HG03025 (cell line): ENCODE results near the gene SLC15A2.

Experiments
- ATAC-seq: cut with Tn5 transposase; IDR thresholded peaks from one replicate; pipeline ENCODE4 v1.9.1; 2021; ENCODE audit warnings: mild to moderate bottlenecking, moderate library complexity; ENCODE audit not compliant: unreplicated experiment, low FRiP score

SLC15A2 gene

DNA sequence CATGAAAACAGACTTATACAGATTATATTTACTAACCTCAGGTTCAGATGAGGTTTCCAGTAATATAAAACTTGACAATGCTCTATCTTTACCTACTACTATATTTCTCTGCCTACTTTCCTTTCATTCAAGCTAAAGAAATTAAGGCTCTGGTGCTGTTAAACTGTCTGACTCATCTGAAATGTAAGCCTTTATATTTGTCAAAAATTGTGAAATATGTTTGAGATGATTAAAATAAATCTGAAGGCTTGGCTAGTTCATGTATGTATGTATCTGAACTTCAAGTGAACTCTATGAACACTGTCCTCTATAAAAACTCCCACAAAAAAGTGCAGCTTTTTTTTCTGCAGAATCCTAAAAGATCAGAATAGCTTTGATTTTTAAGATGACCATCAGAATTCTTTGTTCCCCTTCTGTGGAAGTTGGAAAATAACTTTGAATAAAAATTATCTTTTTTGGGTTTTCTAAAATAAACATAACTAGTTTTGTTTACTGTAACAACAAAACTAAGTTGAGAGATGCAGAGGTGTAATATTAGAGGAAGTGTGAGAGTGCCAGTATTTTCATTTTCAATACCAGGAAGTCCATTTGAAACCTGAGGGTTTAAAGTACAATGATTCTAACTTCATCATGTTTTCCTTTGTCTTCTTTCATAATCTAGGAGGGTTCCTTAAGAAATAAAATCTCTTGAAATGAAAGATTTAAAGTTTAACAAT, 85.7 kb downstream of the SLC15A2 start:
- no peak for ATAC-seq

DNA sequence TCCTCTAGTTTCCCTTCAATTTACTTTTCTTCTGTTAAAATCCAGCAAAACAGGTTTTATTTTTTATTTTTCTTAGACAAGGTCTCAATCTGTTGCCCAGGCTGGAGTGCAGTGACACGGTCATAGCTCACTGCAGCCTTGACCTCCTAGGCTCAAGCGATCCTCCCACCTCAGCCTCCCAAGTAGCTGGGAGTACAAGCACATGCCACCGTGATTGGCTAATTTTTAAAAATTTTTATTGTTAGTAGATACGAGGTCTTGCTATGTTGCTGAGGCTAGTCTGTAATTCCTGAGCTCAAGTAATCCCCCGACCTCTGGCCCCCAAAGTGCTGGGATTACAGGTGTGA, 86.2 kb downstream of the SLC15A2 start:
- no peak for ATAC-seq

DNA sequence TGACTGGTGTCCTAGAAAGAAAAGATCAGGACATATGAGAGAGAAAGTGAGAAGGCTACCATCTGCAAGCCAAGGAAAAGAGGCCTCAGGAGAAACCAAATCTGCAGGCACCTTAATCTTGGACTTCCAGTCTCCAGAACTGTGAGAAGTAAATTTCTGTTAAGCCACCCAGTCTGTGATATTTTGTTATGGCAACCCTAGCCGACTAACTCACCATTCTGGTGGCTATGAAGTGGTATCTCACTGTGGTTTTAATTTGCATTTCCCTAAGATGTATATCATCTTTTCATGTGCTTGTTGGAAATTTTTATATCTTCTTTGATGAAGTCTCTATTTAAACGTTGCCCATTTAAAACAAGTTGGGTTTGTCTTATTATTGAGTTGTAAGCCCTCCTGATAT, 87.3 kb downstream of the SLC15A2 start:
- no peak for ATAC-seq

DNA sequence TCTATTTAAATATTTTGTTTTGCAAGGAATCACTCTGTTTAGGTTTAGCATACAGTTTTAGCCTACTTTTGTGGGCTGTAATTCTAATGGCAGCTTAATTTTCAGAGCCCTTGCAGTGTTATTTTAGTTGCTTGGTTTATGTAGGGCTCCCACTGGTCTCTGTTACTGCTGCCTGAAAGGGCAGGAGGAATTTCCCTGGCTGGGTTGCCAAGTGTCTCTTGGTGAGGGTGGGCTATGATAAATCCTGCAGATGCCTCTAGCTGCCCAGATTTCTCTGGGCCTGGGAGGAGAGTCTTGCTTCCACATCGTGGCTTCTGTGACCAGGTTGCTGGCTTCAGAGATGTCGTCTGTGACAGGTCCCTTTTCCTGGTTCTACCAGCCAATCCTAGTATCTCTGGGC, 91.6 kb downstream of the SLC15A2 start:
- ATAC-seq = no peak

DNA sequence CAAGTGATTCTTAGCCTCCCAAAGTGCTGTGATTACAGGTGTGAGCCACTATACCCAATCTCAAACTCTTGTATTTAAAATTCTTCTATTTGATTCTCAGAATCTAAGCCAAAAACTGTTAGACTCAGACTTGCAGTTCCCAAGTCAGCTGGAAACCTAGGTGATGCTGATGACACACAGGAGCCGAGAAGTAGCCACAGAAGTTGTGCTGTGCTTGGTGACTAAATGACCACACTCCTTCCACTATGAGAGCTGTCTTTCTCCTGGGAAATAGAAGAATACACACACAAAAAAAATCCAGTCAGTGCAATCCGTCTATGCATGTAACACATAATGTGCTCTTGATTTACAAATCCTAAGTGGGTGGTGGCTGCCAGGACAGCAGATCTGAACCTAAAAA, 93.9 kb downstream of the SLC15A2 start:
- no peak for ATAC-seq

DNA sequence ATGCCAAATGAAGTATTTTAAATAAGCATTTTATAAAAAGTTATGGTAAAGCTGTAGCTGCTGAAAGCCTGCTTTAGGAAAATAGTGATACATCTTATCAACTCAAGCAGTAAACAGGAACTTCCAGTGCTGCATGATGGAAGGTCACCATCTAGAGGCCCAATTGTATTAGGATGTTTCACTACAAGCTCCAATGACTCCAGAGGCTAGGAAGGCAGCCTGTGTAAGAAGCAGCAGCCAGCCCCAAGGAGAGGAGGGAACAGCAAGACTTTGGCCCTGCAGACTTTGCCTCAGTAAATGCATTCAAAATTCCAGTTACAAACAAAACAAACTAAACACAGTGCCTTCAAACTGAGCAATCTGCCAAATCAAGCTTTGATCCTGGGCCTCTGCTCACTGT, 95.7 kb downstream of the SLC15A2 start:
- no peak for ATAC-seq

DNA sequence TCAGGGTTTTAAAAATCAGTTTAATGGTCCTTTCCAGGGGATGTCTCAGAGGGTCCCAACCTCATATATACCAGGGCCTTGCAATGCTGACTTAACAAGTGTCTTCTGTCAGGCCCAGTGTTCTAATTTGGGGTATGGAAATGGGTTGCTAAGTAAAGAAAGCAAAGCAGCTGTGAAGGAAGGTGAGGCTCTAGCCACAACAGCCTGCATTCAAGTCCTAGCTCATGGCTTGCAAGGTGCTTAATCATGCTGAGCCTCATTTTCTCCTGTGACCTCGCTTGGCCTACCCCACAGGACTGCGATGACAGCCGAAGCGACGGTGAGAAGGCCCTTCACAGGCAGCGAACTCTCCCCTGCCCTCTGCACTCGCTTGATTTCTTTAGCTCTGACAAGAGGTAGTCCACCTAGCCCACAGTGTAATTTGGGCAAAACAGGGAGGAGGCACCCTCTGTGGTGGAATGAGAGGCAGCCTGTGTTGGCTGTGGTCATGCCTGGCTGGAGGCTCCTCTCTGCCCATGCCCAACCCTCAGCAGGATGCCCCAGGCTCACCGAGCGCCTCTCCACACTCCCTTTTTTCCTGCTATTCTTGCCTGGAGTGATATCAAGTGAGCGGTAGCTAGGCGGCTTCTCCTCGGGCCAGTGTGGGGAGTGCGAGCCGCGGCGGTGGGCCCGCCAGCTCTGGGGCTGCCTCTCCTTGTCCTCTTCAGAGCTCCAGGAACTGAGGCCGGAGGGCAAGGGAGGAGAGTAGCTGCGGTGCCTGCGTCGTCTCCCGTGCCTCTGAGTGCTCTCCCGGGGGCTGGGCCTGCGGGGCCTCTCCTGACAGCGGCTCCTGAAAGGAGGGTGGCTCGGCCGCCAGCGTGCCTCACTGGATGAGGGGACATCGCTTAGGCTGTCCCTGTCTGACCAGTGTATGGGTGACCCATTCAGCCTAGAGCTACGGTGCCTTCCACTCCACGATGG, 98.7 kb downstream of the SLC15A2 start:
- peak; percentile 59 for ATAC-seq
